Diencephalon (tissue), 1 donor: Measurements from ENCODE around the gene FAM114A1. TPM values are rescaled to one million over a fixed set of nuclear protein-coding genes. Genes with fewer than 3 reads are reported as not detected.
A peak's percentile ranks its signal among the peaks of the same experiment; 100 is the strongest.

Source experiments
- small RNA-seq: library from RNA; depleted of rRNA; stranded (forward); fragments of <200 nt; gene quantifications from one replicate; pipeline ENCODE3, GENCODE V24; 2014
- total RNA-seq: library from RNA; depleted of rRNA; stranded (reverse); fragments of >200 nt; gene quantifications from one replicate; pipeline ENCODE4 v1.2.3, GENCODE V29; 2014

Gene FAM114A1
- total RNA-seq: 18.5 TPM

DNA sequence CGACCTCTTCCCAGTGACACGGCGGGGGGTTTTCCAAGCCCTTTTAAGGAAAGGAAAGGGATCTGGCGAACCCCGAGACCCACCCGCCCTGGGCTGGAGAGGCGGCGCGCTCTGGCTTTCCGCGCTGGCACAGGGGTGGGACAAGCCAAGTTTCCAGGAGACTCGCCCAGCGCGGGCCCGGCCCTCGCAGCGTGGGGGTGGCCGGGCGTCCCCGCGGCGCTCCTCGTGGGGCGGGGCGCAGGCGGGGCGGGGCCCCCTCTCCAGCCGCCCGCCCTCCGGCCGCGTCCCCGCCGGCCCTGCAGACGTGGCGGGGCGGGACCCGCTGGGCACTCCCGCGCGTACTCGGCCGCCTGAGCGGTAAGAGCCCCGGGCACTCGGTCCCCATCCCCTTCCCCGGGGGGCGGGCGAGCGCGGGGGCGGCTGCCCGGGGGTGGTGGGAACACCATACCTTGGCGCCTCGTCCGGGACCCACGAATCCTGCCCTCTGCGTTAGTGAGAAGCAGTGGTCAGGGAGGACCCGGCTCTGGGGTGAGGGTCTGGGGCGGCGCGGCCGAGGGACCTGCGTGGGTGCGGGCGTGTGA is at the start of gene FAM114A1:
Gene FAM114A1, plus strand, starts transcription at position 329 of the 581 bp plus-strand sequence. CDS start 10,273 bp downstream, outside the sequence.

DNA sequence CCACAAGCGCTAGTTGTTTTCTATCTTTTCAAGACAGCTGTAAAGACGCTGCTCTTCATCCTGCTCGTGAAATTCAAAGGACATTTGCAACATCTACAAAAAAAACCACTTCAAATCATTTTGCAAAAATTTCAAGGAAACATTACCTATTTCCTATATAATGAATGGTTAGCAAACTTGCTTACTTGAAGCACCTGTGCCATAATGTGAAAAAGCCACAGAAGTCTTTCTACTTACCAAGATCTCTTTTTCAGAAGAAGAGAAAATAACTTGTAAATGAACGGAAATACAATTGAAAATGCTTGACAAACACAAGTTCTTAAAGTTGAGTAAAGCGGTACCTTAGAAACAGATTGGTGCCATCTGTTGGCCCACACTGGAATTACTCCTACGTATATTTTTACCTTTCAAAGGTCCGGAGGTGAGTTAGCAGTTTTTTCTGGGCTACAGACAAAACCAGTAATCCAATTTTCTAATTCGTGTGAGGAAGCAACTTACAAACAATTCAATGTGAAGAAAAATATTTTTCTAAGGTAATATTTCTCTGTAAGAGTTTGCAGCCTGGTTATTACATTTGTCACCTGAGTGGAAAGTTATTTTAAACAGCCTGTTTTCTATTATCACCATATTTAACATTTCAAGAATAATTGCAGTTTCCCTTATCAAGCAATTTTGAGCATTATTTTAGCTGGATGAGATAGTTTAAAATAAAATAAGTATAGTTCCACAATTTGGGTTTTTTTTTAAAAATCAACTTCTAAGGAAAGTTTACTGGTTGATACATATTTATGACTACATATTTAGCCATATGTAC is 10.9 kb upstream of the FAM114A1 start, which contains the start of gene TLR6:
Gene TLR6, minus strand, starts transcription at position 294 of the 814 bp plus-strand sequence. CDS start 27,344 bp downstream, outside the sequence.

Small RNAs within 50 kb of the gene (small RNA-seq; reads per million reads assigned to genes)
- 1.6 reads per million, percentile 84 among the genes with 10 or more reads in this experiment for gene MIR574

Other genes starting within 250 kb of the FAM114A1 start
- gene KLF3, start 203.6 kb upstream of the FAM114A1 start, total RNA-seq: 17.3 TPM
- gene TLR10, start 84.8 kb upstream of the FAM114A1 start, total RNA-seq: 4.2 TPM
- gene TLR1, start 63.0 kb upstream of the FAM114A1 start, total RNA-seq: 8.3 TPM
- 4.6 TPM for gene TLR6, start 11.0 kb upstream of the FAM114A1 start, total RNA-seq
- 0.46 TPM for gene TMEM156, start 164.6 kb downstream of the FAM114A1 start, total RNA-seq
- 134 TPM for gene KLHL5, start 194.4 kb downstream of the FAM114A1 start, total RNA-seq